ENCODE data around the gene PLEKHA7. TPM values are rescaled to one million over a fixed set of nuclear protein-coding genes. Genes with fewer than 3 reads are reported as not detected.

PLEKHA7 gene
- total and polyA plus RNA-seq, 2 of the 13 experiments (the other 11 are each of a cell fraction or from before 2014, with no cell fraction given): 17.5 to 18.7 TPM

- TF ChIP-seq NR2C2 (CRISPR knock-in tag; IDR thresholded peaks at IDR 0.05; ENCODE audit: borderline replicate concordance): peak; percentile 40; the same call in 1 of the 2 replicates
- no peak for TF ChIP-seq MBD4 (IDR thresholded peaks at IDR 0.05; ENCODE audit: borderline replicate concordance, low read length)
- TF ChIP-seq USF2 (IDR thresholded peaks at IDR 0.05; ENCODE audit: low read depth, low read length): peak; percentile 76
- peak; percentile 89; the same call in 1 of the 2 replicates for TF ChIP-seq USF2 (CRISPR knock-in tag; IDR thresholded peaks at IDR 0.05; ENCODE audit: borderline replicate concordance)
- no peak for TF ChIP-seq KAT8 (CRISPR knock-in tag; IDR thresholded peaks at IDR 0.05)
- TF ChIP-seq THAP11 (CRISPR knock-in tag; IDR thresholded peaks at IDR 0.05): peak; percentile 17; the same call in 1 of the 2 replicates
- peak; percentile 87 for TF ChIP-seq BHLHE40 (IDR thresholded peaks at IDR 0.05; ENCODE audit: low read length)
- no peak for TF ChIP-seq FOXM1 (CRISPR knock-in tag; IDR thresholded peaks at IDR 0.05)
- no peak for TF ChIP-seq HOMEZ (CRISPR knock-in tag; IDR thresholded peaks at IDR 0.05; ENCODE audit: low read depth)
- peak; percentile 32; the same call in 1 of the 2 replicates for TF ChIP-seq GATAD2A (CRISPR knock-in tag; IDR thresholded peaks at IDR 0.05)
- TF ChIP-seq SAP130 (CRISPR knock-in tag; IDR thresholded peaks at IDR 0.05; ENCODE audit: low read depth): peak; percentile 38; the same call in 1 of the 2 replicates
- 0 out of 2 replicates have a peak, but pooled peaks have one; percentile 28 for TF ChIP-seq AHDC1 (CRISPR knock-in tag; IDR thresholded peaks at IDR 0.05; ENCODE audit: borderline replicate concordance)
- TF ChIP-seq SOX5 (CRISPR knock-in tag; IDR thresholded peaks at IDR 0.05; ENCODE audit: borderline replicate concordance): 0 out of 2 replicates have a peak, but pooled peaks have one; percentile 49
- peak; percentile 32 for TF ChIP-seq TBL1XR1 (IDR thresholded peaks at IDR 0.05; ENCODE audit: borderline replicate concordance, low read length, partially characterized antibody)
- peak; percentile 81 for TF ChIP-seq HNF4A (CRISPR knock-in tag; IDR thresholded peaks at IDR 0.05)
- no peak for TF ChIP-seq ZNF891 (CRISPR knock-in tag; IDR thresholded peaks at IDR 0.05)
- TF ChIP-seq SKI (IDR thresholded peaks at IDR 0.05; ENCODE audit: partially characterized antibody): peak; percentile 30
- no peak for TF ChIP-seq NR2F6 (IDR thresholded peaks at IDR 0.05)
- peak; percentile 30; the same call in 1 of the 2 replicates for TF ChIP-seq NR2F6 (CRISPR knock-in tag; IDR thresholded peaks at IDR 0.05)
- no peak for TF ChIP-seq HDAC2 (CRISPR knock-in tag; IDR thresholded peaks at IDR 0.05)
- TF ChIP-seq ZNF766 (CRISPR knock-in tag; IDR thresholded peaks at IDR 0.05; ENCODE audit: borderline replicate concordance): no peak
These were observed 28.9 kb downstream of the PLEKHA7 start (continued) for GRCh38 chr11:16985297-16985696.
